GM23248 (cell line): ENCODE data around the gene KDM4B. TPM values are rescaled to one million over a fixed set of nuclear protein-coding genes. Genes with fewer than 3 reads are reported as not detected.

ENCODE experiments used
- DNase-seq: peaks from one replicate; pipeline ENCODE4 v3.0.0-alpha.2; 2015
- H2AFZ ChIP-seq: fragments of 200-600 bp; sonication (generic); 2 replicates; pipeline ENCODE4 v1.6.1; 2016; ENCODE audit warnings: antibody characterized with exemption
- H3F3A ChIP-seq: fragments of 200-600 bp; sonication (generic); 2 replicates; pipeline ENCODE4 v1.6.1; 2016; ENCODE audit warnings: mild to moderate bottlenecking, antibody characterized with exemption, mixed run types; ENCODE audit not compliant: insufficient read depth
- H3K27ac ChIP-seq: fragments of 200-600 bp; sonication (generic); 2 replicates; pipeline ENCODE4 v1.5.1; 2016; ENCODE audit warnings: mild to moderate bottlenecking
- H3K27me3 ChIP-seq: fragments of 200-600 bp; sonication (generic); replicated peaks from 2 replicates; pipeline ENCODE4 v1.6.1; 2016; ENCODE audit warnings: mild to moderate bottlenecking; ENCODE audit not compliant: insufficient read depth
- H3K36me3 ChIP-seq: fragments of 200-600 bp; sonication (generic); 2 replicates; pipeline ENCODE4 v1.6.1; 2016; ENCODE audit warnings: low read depth, mild to moderate bottlenecking
- H3K4me1 ChIP-seq: fragments of 200-600 bp; sonication (generic); 2 replicates; pipeline ENCODE4 v1.6.1; 2016; ENCODE audit warnings: mild to moderate bottlenecking; ENCODE audit not compliant: insufficient read depth
- H3K4me2 ChIP-seq: fragments of 200-600 bp; sonication (generic); one replicate; pipeline ENCODE4 v1.6.1; 2016; ENCODE audit warnings: mild to moderate bottlenecking; ENCODE audit not compliant: unreplicated experiment
- H3K4me3 ChIP-seq: fragments of 200-600 bp; sonication (generic); 2 replicates; pipeline ENCODE4 v1.5.1; 2016; ENCODE audit warnings: mild to moderate bottlenecking
- H3K79me2 ChIP-seq: fragments of 200-600 bp; sonication (generic); 2 replicates; pipeline ENCODE4 v1.6.1; 2016; ENCODE audit warnings: mild to moderate bottlenecking; ENCODE audit not compliant: insufficient read depth
- H3K9ac ChIP-seq: fragments of 200-600 bp; sonication (generic); 2 replicates; pipeline ENCODE4 v1.6.1; 2016; ENCODE audit warnings: mild to moderate bottlenecking
- H3K9me2 ChIP-seq: fragments of 200-600 bp; sonication (generic); 2 replicates; pipeline ENCODE4 v1.6.1; 2016; ENCODE audit warnings: mixed run types, mild to moderate bottlenecking, moderate library complexity; ENCODE audit not compliant: insufficient read depth
- H3K9me3 ChIP-seq: fragments of 200-600 bp; sonication (generic); one replicate; pipeline ENCODE4 v1.6.1; 2017; ENCODE audit warnings: low read depth
- H4K20me1 ChIP-seq: fragments of 200-600 bp; sonication (generic); 2 replicates; pipeline ENCODE4 v1.6.0; 2016; ENCODE audit not compliant: insufficient read depth
- EZH2 ChIP-seq: fragments of 200-600 bp; sonication (generic); IDR thresholded peaks from 2 replicates; pipeline ENCODE4 v1.6.1; 2018; ENCODE audit warnings: antibody characterized with exemption, mild to moderate bottlenecking; ENCODE audit not compliant: insufficient read depth, poor library complexity, severe bottlenecking
- EZH2phosphoT487 ChIP-seq: fragments of 200-600 bp; sonication (generic); IDR thresholded peaks from 2 replicates; pipeline ENCODE4 v1.6.1; 2018; ENCODE audit warnings: antibody characterized with exemption, moderate library complexity, mild to moderate bottlenecking, low read depth; ENCODE audit not compliant: insufficient read depth
- WGBS, 2 experiments: methylation state at CpG; one replicate each; pipeline ENCODE4 v1.1.6; 2015 to 2017; ENCODE audit warnings: low lambda C conversion rate in 2 of 2, low coverage in 1 of 2; ENCODE audit errors: missing lambda C conversion rate in 2 of 2; 5-methylcytosine and 5-hydroxymethylcytosine counted together
- in situ Hi-C: fragments of 300-500 bp; cut with MboI; formaldehyde crosslinking; loops from 2 replicates; pipeline ENCODE4 v1.15.0; 2020
- polyA plus RNA-seq: library from polyadenylated mRNA; unstranded; fragments of >200 nt; fragmentation: Nextera tagmentation; extraction: Ambion mirVana; gene quantifications from 2 replicates; pipeline ENCODE4 v1.2.1, GENCODE V29; 2016
- total RNA-seq: library from RNA; depleted of rRNA; stranded (reverse); fragments of >200 nt; shearing (Covaris generic); gene quantifications from 2 replicates; pipeline ENCODE4 v1.2.3, GENCODE V29; 2014

KDM4B gene
- total and polyA plus RNA-seq, 2 experiments from 2014 or later = 14.8 to 28.7 TPM

DNA sequence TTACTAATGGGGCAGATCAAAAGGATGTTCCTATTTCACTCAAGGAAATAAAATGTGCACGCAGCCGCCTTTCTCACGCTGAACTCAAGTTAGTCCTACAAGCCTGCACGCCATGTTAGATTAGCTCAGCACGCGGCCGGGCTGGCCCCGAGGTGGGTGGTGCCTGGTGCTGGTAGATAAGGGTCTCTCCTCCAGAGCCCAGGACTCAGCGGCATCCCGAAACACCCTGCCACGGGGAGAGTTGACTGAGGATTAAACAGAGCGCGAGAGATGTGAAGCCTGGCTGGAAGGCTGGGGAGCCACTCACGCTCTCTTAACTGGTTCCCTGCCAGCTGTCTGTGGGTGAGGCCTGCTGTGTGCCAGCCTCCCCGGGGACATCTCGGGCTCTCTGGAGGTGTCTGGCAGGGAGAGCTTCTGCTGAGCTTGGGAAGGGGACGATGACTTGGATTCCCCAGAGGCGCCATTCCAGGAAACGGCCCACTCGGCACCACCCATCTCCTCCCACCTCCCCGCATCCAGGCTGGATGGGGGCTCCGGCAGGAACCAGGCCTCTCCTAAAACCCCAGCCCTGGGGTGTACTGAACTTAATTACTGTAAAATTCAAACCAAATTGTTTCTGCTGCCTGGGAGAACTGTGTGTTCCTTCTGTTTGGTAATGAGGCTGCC lies 122.2 kb downstream of the KDM4B start:
- H3K36me3 ChIP-seq = no peaks in the 10 kb centered on the region
- no peak overlapping the region for H3K4me3 ChIP-seq
- no peaks in the 10 kb centered on the region for H3K9me3 ChIP-seq
- peak overlapping the region; percentile 50 for H3K4me2 ChIP-seq
- H3F3A ChIP-seq = no peaks in the 10 kb centered on the region
- 8 to 13% methylated on average over 22 of the region's 22 CpGs for WGBS, 2 experiments
- H3K9ac ChIP-seq = peak overlapping the region; percentile 65
- H3K27ac ChIP-seq = peak overlapping the region; percentile 82
- DNase-seq = peak; percentile 83
- no peaks in the 10 kb centered on the region for H3K9me2 ChIP-seq
- TF ChIP-seq EZH2phosphoT487 (no peak), EZH2 (no peak)
- no peaks in the 10 kb centered on the region for H4K20me1 ChIP-seq
- in situ Hi-C loops = no loop called here
- peak overlapping the region; percentile 19; the same call in 1 of the 2 replicates for H2AFZ ChIP-seq
- H3K4me1 ChIP-seq = peaks cover 17% of the 10 kb centered on the region
- H3K27me3 ChIP-seq = no peaks in the 10 kb centered on the region
- H3K79me2 ChIP-seq = 0 out of 2 replicates have a peak, but pooled peaks cover 10% of the 10 kb centered on the region

DNA sequence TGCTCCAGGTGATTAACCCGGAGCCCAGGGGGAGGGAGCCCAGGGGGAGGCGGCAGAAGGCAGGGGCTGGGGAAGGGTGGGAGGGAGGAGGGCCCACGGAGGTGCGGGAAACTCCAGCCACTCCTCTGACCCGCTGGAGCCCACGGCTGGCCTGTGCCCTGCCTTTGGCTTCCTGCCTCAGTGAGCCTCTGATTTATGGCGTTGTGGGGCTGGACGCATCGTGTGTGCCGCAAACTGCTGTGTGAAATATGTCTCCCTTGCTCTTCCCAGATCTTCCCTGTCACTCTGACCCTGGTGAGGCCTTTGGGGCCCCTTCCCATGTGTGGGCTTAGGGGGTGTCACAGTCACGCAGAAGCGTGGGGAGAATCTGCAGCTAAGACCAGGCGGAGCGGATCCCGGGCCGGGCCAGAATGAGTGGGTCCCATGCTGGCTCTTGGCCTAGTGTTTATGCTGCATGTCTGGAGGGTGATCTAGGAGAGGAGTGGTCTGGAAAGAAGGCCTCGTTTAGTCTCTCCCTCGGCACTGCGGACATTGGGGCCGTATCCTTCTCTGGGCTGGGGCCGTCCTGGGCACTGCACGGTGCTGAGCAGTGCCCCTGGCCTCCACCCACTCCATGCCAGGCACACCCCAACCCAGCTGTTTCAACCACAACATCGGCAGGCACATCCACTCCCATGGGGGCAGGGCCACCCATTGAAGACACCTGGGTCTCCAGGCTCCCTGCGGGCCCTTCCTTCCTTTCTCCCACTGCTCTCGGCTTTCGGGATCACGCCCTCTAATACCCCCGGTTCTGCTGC lies 123.0 kb downstream of the KDM4B start:
- H3K36me3 ChIP-seq = no peaks in the 10 kb centered on the region
- DNase-seq = peak; percentile 10
- H3K27ac ChIP-seq = peak overlapping the region; percentile 82
- TF ChIP-seq EZH2 (no peak), EZH2phosphoT487 (no peak)
- H3F3A ChIP-seq = no peaks in the 10 kb centered on the region
- no peaks in the 10 kb centered on the region for H3K27me3 ChIP-seq
- H3K4me3 ChIP-seq = no peak overlapping the region
- H4K20me1 ChIP-seq = no peaks in the 10 kb centered on the region
- H2AFZ ChIP-seq = no peak overlapping the region
- H3K9ac ChIP-seq = peak overlapping the region; percentile 65
- H3K9me3 ChIP-seq = no peaks in the 10 kb centered on the region
- H3K4me1 ChIP-seq = peaks cover 17% of the 10 kb centered on the region
- H3K79me2 ChIP-seq = 0 out of 2 replicates have a peak, but pooled peaks cover 10% of the 10 kb centered on the region
- no peak overlapping the region for H3K4me2 ChIP-seq
- in situ Hi-C loops = no loop called here
- H3K9me2 ChIP-seq = no peaks in the 10 kb centered on the region
- 52 to 59% methylated on average over 19 to 28 of the region's 28 CpGs for WGBS, 2 experiments

DNA sequence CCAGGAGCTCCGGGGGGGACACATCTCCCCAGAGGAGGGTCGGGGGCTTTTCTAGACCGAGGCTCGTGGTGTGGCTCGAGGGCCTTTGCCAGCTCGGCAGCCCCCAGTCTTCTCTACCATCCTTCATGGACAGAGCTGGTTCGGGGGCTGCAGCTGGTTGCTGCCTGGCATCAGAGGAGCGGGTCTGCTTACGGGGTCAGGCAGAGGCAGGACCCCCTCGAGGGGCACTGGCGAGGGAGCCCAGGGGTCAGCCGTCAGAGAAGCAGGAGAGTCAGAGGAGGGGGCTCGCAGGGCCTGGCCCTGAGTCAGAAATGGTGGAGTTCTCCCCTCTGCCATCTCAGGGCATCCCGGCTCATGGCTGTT lies 123.5 kb downstream of the KDM4B start:
- TF ChIP-seq EZH2 (no peak), EZH2phosphoT487 (no peak)
- H3K4me2 ChIP-seq = no peak overlapping the region
- no peak overlapping the region for H2AFZ ChIP-seq

GRCh38 chr19:5093297-5093928 lies 124.5 kb downstream of the KDM4B start:
- no peak overlapping the region for H3K27ac ChIP-seq
- no peak for DNase-seq
- in situ Hi-C loops = no loop called here
- no peak overlapping the region for H3K4me3 ChIP-seq
- H3K4me1 ChIP-seq = peaks cover 17% of the 10 kb centered on the region
- H3K9me3 ChIP-seq = no peaks in the 10 kb centered on the region
- no peak overlapping the region for H2AFZ ChIP-seq
- H3K36me3 ChIP-seq = no peaks in the 10 kb centered on the region
- H3K9ac ChIP-seq = no peak overlapping the region
- 79 to 80% methylated on average over 31 of the region's 31 CpGs for WGBS, 2 experiments
- no peak for TF ChIP-seq EZH2
- no peak for TF ChIP-seq EZH2phosphoT487
- no peaks in the 10 kb centered on the region for H4K20me1 ChIP-seq
- 0 out of 2 replicates have a peak, but pooled peaks cover 10% of the 10 kb centered on the region for H3K79me2 ChIP-seq
- no peaks in the 10 kb centered on the region for H3K27me3 ChIP-seq
- no peaks in the 10 kb centered on the region for H3F3A ChIP-seq
- H3K9me2 ChIP-seq = no peaks in the 10 kb centered on the region
- no peak overlapping the region for H3K4me2 ChIP-seq

More for the DNA sequence above, 123.5 kb downstream of the KDM4B start:
- no peaks in the 10 kb centered on the region for H3K27me3 ChIP-seq
- H3F3A ChIP-seq = no peaks in the 10 kb centered on the region
- no peaks in the 10 kb centered on the region for H3K36me3 ChIP-seq
- H3K79me2 ChIP-seq = 0 out of 2 replicates have a peak, but pooled peaks cover 10% of the 10 kb centered on the region
- no peak overlapping the region for H3K4me3 ChIP-seq
- H4K20me1 ChIP-seq = no peaks in the 10 kb centered on the region
- no peak overlapping the region for H3K9ac ChIP-seq
- H3K9me2 ChIP-seq = no peaks in the 10 kb centered on the region
- H3K9me3 ChIP-seq = no peaks in the 10 kb centered on the region
- DNase-seq = no peak
- peaks cover 17% of the 10 kb centered on the region for H3K4me1 ChIP-seq
- whole genome bisulfite sequencing, 2 experiments = 89 to 92% methylated on average over 14 of the region's 14 CpGs
- in situ Hi-C loops = no loop called here
- no peak overlapping the region for H3K27ac ChIP-seq
